ENCODE results near the gene SLX4IP.

SLX4IP gene

DNA sequence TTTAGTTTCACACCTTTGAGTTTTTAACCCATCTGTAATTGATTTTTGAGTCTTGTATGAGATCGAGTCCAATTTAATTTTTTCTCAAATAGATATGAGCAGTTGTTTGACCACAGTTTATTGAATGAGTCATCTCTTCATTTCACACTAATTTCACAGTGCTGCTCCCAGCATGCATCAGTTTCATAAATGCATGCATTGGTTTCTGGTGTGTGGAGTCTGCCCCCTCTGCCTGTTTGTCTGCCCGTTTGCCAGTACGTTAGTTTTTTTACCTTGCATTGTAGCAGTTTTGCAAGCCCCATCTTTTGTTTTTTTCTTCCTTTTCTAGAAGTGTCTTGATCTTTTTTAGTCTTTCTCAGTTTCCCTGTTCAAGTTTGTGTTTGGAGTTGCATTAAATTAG, 11.9 kb downstream of the SLX4IP start:
- TF ChIP-seq CTCF (conservative IDR thresholded peaks at IDR 0.05; ENCODE audit: low read depth), result no peak; the same call in 1 of the 2 replicates
- no peak overlapping the region for H3K27ac ChIP-seq
- peak; percentile 83 for DNase-seq (ENCODE audit: low spot score)
- CTCF ChIA-PET, result no interaction called here
- POLR2A ChIA-PET (ENCODE audit: low non-redundant PET), result no interaction called here

DNA sequence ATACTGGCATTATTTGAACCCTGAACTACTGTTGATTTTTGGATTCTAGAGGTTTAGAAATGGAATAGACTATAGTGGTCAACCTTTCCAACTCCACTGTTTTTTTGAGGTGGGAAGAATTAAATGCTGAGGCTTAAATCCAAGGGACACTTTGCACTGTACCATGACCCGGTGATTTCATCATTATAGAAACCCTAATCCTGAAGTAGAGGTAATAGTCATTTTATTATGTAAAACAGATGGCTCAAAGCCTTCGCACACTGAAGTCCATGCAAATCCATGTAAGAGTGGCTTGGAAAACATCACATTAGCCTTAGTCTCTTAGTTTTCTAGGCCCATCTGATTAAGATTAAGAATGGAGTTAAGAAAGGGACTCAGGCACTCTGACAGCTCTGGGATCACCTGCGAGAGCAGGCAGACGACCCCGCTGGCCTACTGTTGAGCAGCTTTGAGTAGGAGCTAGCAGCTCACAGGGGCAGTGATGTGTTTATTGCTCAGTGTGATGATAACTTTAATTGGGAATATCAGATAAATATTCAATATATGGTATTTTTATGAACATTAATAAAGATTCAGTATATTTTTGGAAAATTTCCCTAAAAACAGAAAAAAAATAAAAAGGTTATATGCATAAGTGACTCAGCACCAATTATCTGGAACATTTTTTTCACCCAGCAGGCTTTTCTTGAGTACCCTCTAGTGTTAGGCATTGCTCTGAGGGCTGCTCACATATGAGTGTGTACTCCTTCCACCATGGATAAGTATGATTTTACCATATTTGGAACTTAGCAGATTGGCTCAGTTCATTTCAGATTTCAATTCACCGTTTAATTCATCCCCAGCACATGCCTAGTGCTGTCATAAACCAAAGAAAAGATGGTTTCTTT, 13.4 kb downstream of the SLX4IP start:
- ChIA-PET CTCF (interaction anchor here (0.6 kb wide), 1 partner anchor 68 kb away, joined by 3 read pairs; no protein-coding TSS in a partner anchor), POLR2A (ENCODE audit: low non-redundant PET) (interaction anchor here (0.6 kb wide), 1 partner anchor 207 kb away, joined by 3 read pairs; no protein-coding TSS in a partner anchor)
- DNase-seq (ENCODE audit: low spot score), result no peak
- no peak overlapping the region for H3K27ac ChIP-seq
- no peak for TF ChIP-seq CTCF (conservative IDR thresholded peaks at IDR 0.05; ENCODE audit: low read depth)

GRCh38 chr20:10449270-10449669, 14.2 kb downstream of the SLX4IP start:
- ChIA-PET CTCF (interaction anchor here (0.6 kb wide), 3 partner anchors 67 to 1010 kb away, joined by 3 to 5 read pairs (median 3); no protein-coding TSS in a partner anchor), POLR2A (ENCODE audit: low non-redundant PET) (no interaction called here)
- H3K27ac ChIP-seq, result no peak overlapping the region
- TF ChIP-seq CTCF (conservative IDR thresholded peaks at IDR 0.05; ENCODE audit: low read depth), result no peak
- no peak for DNase-seq (ENCODE audit: low spot score)

GRCh38 chr20:10453241-10453640, 18.1 kb downstream of the SLX4IP start:
- ChIA-PET CTCF (interaction anchor here (0.7 to 1.2 kb wide), 3 partner anchors 10 to 1884 kb away, joined by 3 read pairs; no protein-coding TSS in a partner anchor), POLR2A (ENCODE audit: low non-redundant PET) (no interaction called here)
- no peak for TF ChIP-seq CTCF (conservative IDR thresholded peaks at IDR 0.05; ENCODE audit: low read depth)
- H3K27ac ChIP-seq, result no peak overlapping the region
- no peak for DNase-seq (ENCODE audit: low spot score)

DNA sequence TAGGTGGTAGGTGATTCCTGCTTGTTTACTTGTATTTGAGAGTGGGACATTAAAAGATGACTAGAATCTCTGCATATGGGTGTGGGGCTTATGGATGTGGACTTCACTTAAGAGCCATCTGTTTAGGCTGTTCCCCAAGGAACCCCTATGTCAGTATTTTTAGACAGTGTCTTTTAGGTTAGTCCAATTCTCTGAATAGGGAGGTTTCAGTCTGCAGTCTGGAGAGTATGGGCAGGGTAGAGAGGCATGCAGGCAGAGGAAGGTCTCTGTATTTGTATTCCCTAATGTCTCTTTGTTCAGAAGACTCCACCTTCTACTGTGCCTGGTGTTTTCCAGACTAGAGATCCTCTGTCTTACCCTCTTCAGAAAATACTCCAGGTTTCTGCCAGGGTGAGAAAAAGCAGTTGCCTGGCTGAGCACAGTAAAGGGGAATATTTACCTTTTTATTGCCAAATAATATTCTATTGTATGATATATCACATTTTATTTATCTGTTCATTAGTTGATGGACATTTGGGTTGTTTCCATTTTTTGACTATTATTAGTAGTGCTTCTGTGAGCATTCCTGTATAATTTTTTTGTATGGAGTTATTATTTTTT, 19.1 kb downstream of the SLX4IP start:
- H3K27ac ChIP-seq, result no peak overlapping the region
- ChIA-PET CTCF (interaction anchor here (0.7 kb wide), 1 partner anchor 11 kb away, joined by 3 read pairs; no protein-coding TSS in a partner anchor), POLR2A (ENCODE audit: low non-redundant PET) (no interaction called here)
- no peak for TF ChIP-seq CTCF (conservative IDR thresholded peaks at IDR 0.05; ENCODE audit: low read depth)
- no peak for DNase-seq (ENCODE audit: low spot score)

DNA sequence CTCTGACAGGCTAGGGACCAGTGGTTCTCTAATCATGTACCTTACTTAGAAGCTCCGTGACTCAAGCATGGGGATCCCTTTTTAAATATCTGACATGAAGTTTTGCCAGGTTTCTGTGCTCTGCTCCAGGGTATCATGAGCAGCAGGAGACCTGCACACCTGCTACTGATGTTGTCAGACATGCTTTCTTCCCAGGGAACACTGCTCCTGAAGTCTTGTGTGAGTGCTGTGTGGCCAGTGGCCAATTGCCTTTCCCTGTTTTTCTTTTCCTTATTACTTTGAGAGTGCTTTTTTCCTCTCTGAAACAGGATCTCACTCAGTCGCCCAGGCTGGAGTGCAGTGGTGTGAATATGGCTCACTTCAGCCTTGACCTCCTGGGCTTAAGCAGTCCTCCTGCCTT, 26.4 kb downstream of the SLX4IP start:
- DNase-seq (ENCODE audit: low spot score), result no peak
- CTCF ChIA-PET, result no interaction called here
- POLR2A ChIA-PET (ENCODE audit: low non-redundant PET), result no interaction called here
- no peak for TF ChIP-seq CTCF (conservative IDR thresholded peaks at IDR 0.05; ENCODE audit: low read depth)
- H3K27ac ChIP-seq, result no peak overlapping the region
